Hematopoietic multipotent progenitor cell treated with erythropoietin and hydrocortisone succinate and interleukin-3 and kit ligand, for 6 days (in vitro differentiated cells): ENCODE data around the gene GPR153.
A peak's percentile ranks its signal among the peaks of the same experiment; 100 is the strongest.

Source experiments
- DNase-seq: peaks from one replicate; pipeline ENCODE4 v3.0.0-alpha.2; 2015

Gene GPR153

GRCh38 chr1:6247651-6248050 lies 13.2 kb downstream of the GPR153 start:
- no peak for DNase-seq

- DNase-seq, result peak; percentile 84
These were observed 14.1 kb downstream of the GPR153 start for GRCh38 chr1:6246497-6247467.

GRCh38 chr1:6245869-6246496 lies 14.9 kb downstream of the GPR153 start:
- peak; percentile 76 for DNase-seq

- peak; percentile 93 for DNase-seq
These were observed 15.6 kb downstream of the GPR153 start for GRCh38 chr1:6245086-6245868.

- no peak for DNase-seq
These were observed 16.4 kb downstream of the GPR153 start for GRCh38 chr1:6244401-6245049.

GRCh38 chr1:6243993-6244392 lies 16.9 kb downstream of the GPR153 start, which contains the start of gene HES3:
Gene HES3 (plus strand): TSS chr1:6244179. CDS start chr1:6244366, 187 bp downstream.
- no peak for DNase-seq

DNA sequence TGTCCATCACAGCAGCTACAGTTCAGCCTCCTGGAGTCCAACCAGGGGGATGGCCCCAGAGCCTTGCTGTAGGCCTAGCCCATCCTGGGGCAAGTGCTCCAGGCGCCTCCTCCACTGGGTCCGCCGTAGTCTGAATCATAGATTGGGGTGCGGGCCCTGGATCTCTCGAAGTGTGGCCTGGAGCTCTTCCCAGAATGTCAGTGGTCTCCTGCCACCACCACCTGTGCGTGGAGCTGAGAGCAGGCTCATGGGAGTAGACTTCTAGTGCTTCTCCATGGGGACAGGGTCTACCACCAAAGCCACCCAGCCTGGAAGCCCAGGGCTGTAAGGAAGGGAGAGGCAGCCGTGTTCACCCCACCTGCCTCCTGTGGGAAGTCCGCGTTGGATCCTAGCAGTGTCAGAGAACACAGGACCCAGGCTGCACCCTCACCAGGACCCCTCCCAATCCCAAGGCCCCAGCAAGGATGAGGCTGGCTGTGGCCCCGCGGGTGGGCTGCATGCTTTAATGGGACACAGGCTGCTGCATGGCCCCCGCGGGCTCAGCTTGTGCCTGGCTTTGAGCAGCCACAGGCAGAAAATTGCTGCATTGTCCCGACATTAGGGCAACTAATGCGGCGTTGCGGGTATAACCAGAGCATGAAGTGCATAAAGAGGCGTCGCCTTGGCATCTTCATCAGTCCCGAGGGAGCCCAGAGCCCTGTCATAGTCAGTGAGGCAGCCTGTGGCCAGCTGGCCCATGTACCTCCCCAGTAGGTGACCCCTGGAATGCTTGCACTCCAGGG lies 17.7 kb downstream of the GPR153 start:
- DNase-seq, result no peak

DNA sequence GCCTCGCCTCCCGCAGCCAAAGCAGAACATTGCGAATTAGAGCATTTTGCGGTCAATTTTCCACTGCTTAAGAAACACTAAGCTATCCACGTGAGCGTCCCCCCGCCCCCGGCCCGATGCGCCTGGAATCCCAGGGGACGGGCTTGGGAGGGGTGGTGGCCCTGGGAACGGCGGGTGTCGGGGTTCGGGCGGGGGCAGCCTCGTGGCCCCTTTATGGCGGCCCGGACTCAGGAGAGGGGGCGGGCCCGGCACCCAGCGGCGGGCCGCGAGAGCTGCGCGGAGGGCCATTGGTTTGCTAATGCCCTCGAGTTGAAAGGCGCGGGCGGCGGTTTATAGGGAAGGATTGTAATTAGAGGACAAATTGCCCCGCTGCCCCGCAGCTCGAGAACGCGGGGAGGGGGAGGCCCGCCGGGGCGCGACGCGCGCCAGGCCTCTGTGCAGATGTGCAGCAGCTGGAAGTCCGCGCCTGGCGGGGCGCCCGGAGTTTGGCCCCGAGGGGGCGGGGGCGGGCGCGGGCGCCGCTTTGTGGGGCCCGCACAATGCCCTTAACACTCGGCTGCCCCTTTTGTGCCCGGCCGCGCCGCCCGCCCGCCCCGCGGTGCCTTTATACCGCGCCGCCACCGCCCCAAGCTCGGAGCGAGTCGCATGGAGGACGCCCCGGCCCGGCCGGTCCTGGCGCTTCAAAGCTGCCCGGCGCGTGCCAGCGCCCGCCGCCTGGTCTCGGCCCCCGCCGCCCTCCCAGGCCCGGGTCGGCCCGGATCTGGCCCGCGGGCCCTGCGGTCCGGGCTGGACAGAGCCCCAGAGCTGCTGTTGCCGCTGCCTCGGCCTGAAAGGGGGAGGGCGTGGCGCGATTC lies 18.8 kb downstream of the GPR153 start:
- no peak for DNase-seq

DNA sequence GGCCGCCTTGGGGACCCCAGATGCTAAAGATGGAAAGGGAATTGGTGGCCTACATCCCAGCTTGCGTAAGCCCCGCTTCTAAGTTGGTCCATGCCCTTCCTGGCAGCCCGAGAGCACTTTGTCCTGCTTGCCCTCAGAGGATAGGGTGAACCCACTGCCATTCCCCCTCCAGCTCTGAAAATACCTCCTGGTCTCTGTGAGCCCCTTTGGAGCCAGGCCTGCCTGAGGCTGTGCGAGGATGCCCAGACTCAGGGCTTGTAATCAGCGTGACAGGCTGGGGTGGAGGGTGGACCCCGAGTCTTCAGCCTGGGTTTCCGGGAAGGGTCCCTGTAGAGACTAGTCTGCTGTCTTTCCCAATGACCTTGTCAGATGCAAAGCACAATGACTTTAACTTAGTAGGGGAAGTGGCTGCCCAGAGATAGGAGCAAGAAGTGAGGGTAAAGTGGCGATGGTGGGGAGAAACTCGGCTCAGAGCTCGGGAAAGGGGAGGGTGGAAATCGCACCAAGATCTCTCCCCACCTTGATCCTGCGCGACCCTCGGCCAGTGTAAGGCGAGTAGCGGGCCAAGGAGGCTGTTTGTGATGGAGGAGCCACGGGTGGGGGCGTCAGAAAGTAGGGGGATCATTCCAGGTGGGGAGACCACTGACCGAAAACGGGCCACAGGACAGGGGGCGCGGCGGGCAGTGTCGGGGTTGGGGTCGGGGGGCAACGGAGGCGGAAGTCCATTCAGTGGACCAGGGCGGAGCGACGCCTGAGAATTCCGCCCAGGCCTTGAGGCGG lies 19.6 kb downstream of the GPR153 start:
- no peak for DNase-seq

DNA sequence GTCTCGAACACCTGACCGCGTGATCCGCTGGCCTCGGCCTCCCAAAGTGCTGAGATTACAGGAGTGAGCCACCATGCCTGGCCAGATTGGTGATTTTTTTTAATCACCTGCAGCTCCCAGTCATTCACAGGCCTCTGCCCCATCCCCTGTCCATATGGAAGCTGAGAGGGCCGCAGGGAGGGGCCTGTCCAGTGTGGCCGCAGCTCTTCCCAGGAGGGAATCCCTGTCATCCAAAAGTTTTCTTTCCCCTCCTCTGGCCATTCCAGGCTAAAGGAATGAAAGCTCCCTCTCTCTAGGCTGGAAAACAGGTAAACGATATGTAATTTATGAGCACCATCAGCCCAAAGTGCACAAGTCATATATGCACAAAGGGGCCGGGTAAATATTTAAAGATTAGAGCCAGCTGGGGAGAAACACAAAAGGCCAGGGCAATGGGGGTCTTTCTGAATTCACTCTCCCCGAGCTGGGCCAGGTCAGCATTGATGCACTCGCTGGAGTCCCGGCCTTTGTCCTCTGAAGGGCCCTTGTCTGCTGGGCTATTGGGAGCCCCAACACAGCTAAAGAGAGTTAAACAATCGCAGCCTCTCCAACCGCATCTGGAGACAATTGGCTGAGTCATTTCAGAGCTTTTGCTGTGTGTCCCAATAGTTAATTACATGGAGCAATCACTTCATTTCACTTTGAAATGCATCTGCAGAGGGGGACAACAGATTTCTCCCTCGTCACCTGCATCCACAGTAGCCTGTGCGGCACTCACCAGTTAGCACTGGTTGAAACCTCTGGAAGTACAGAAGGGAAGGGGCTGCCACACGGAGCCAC lies 20.7 kb downstream of the GPR153 start:
- no peak for DNase-seq

DNA sequence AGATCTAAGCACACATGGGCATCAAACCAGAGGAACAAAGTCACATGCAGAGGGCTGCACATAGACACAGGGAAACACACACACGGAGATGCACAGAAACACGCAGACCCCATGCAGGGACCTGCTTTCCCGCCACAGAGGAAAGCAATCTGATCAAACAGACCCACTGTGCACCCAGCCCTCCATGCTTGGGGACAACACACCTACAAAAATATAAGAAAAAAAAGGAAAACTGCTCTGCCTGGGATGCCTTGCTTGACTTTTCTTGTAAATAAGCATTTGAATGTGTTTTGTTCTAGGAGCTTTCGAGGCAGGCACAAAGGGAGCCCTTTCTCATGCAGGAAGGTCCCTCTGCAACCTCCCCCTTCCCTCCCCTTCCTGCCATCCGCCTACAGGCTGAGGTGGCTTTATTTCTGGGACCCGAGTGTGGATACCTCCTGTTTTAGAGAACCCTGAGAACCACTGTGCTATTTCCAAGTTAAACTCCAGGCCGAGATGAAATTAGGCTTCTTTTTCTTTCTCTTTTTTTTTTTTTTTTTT lies 21.6 kb downstream of the GPR153 start:
- DNase-seq, result no peak

DNA sequence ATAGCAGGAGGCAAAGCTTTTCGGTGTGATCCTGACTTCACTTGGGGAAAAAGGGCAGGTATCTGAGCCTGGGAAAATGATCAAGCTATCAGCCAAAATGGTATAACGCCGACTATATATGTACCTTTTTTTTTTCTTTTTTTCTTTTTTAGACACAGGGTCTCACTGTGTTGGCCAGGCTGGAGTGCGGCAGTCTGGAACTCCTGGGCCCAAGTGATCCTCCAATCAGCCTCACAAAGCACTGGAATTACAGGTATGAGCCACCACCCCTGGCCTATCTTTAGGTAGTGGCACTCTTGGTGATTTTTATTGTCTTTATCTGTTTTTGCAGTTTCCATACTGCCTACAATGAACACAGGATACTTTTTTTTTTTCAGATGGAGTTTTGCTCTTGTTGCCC lies 23.8 kb downstream of the GPR153 start:
- DNase-seq, result no peak

GRCh38 chr1:6235296-6235677 lies 25.6 kb downstream of the GPR153 start:
- peak; percentile 52 for DNase-seq

GRCh38 chr1:6234502-6235295 lies 26.2 kb downstream of the GPR153 start:
- no peak for DNase-seq

- no peak for DNase-seq
These were observed 27.5 kb downstream of the GPR153 start for GRCh38 chr1:6233376-6233775.

DNA sequence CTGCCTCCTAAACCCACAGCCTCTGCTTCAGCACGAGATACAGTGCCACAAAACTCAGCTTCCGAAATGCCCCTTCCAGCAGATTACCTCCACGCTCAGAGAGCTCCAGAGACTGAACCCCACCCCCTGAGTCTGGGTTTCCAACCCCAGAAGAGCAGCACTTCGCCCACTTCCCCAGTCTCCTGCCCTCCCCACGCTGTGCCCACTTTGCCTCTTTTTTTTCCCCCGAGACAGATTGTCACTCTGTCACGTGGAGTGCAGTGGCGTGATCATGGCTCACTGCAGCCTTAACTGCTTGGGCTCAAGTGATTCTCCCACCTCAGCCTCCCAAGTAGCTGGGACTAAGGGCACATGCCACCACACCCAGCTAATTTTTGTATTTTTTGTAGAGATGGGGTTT lies 35.2 kb downstream of the GPR153 start:
- DNase-seq, result no peak

GRCh38 chr1:6224718-6225117 lies 36.2 kb downstream of the GPR153 start:
- DNase-seq, result no peak

GRCh38 chr1:6223617-6224016 lies 37.3 kb downstream of the GPR153 start:
- DNase-seq, result no peak
